GM19397 (cell line): Measurements from ENCODE around the gene RTN4R.
"Not testable (repeated sequence)": the region's sequence is repeated elsewhere in the genome, so short reads cannot be mapped to it uniquely, and the experiment has no call there.

Source experiments
- ATAC-seq: cut with Tn5 transposase; IDR thresholded peaks from one replicate; pipeline ENCODE4 v1.9.1; 2021; ENCODE audit warnings: mild to moderate bottlenecking, moderate library complexity; ENCODE audit not compliant: unreplicated experiment

Gene RTN4R

GRCh38 chr22:20268279-20269012 is at the start of gene RTN4R:
RTN4R (minus strand) TSS chr22:20268318; CDS start chr22:20268092, 226 bp downstream.
- no peak for ATAC-seq

- not testable (repeated sequence) for ATAC-seq
These were observed 49.4 kb upstream of the RTN4R start for GRCh38 chr22:20317402-20318042.

GRCh38 chr22:20316844-20317401 is 48.8 kb upstream of the RTN4R start:
- ATAC-seq = no peak

GRCh38 chr22:20316217-20316843 is 48.2 kb upstream of the RTN4R start:
- ATAC-seq = no peak

GRCh38 chr22:20315337-20316216 is 47.5 kb upstream of the RTN4R start:
- no peak for ATAC-seq

- ATAC-seq = not testable (repeated sequence)
These were observed 46.7 kb upstream of the RTN4R start for GRCh38 chr22:20314741-20315336.

- not testable (repeated sequence) for ATAC-seq
These were observed 46.1 kb upstream of the RTN4R start for GRCh38 chr22:20314206-20314605.

- ATAC-seq = not testable (repeated sequence)
These were observed 45.4 kb upstream of the RTN4R start for GRCh38 chr22:20313306-20314077.

- no peak for ATAC-seq
These were observed 44.5 kb upstream of the RTN4R start for GRCh38 chr22:20312396-20313191.

GRCh38 chr22:20311249-20312062 is 43.3 kb upstream of the RTN4R start:
- ATAC-seq = not testable (repeated sequence)

GRCh38 chr22:20310773-20311172 is 42.7 kb upstream of the RTN4R start:
- not testable (repeated sequence) for ATAC-seq

- not testable (repeated sequence) for ATAC-seq
These were observed 42.1 kb upstream of the RTN4R start for GRCh38 chr22:20310180-20310579.

- not testable (repeated sequence) for ATAC-seq
These were observed 40.9 kb upstream of the RTN4R start for GRCh38 chr22:20308806-20309650.

- not testable (repeated sequence) for ATAC-seq
These were observed 39.6 kb upstream of the RTN4R start for GRCh38 chr22:20307448-20308447.

- not testable (repeated sequence) for ATAC-seq
These were observed 38.7 kb upstream of the RTN4R start for GRCh38 chr22:20306646-20307447.
